Measurements from ENCODE around the gene ABCA5. TPM values are rescaled to one million over a fixed set of nuclear protein-coding genes. Genes with fewer than 3 reads are reported as not detected.
A peak's percentile ranks its signal among the peaks of the same experiment; 100 is the strongest.

Gene ABCA5
- total and polyA plus RNA-seq, 5 donors from 2014 or later = 7.0 to 40.5 (median 7.9) TPM

- peaks cover 6% of the 10 kb centered on the region for H3K27me3 Mint-ChIP-seq
- no peak overlapping the region for H3K4me3 Mint-ChIP-seq
- peak overlapping the region in 1 of 3 donors; percentile 70 for H3K27ac Mint-ChIP-seq
- ATAC-seq (ENCODE audit: low read depth in 2 of 2) = no peak
- H3K9me3 Mint-ChIP-seq = no peaks in the 10 kb centered on the region
- H3K4me1 ChIP-seq (ENCODE audit: control insufficient read depth, insufficient read depth, low read length, poor library complexity, severe bottlenecking) = no peaks in the 10 kb centered on the region
- H3K27ac ChIP-seq (ENCODE audit: insufficient read depth, low read length, poor library complexity, severe bottlenecking) = no peak overlapping the region
- H3K27me3 ChIP-seq (ENCODE audit: control insufficient read depth, insufficient read depth, low read length) = no peaks in the 10 kb centered on the region
- H3K4me3 ChIP-seq (ENCODE audit: low read depth, low read length) = no peak overlapping the region
- H3K4me1 Mint-ChIP-seq = peaks cover 0 to 7% (median under 1%) of the 10 kb centered on the region in 4 donors
- no peaks in the 10 kb centered on the region for H3K36me3 Mint-ChIP-seq
- no peaks in the 10 kb centered on the region for H3K9me3 ChIP-seq (ENCODE audit: control insufficient read depth in 2 of 2, low read length in 2 of 2)
- H3K36me3 ChIP-seq (ENCODE audit: control insufficient read depth, insufficient read depth, low read length) = no peaks in the 10 kb centered on the region
- no peak for DNase-seq
Measured at GRCh38 chr17:69223809-69224208, 103.1 kb downstream of the ABCA5 start.

GRCh38 chr17:69222707-69223258, 104.2 kb downstream of the ABCA5 start:
- H3K27ac ChIP-seq (ENCODE audit: insufficient read depth, low read length, poor library complexity, severe bottlenecking) = no peak overlapping the region
- H3K9me3 ChIP-seq (ENCODE audit: control insufficient read depth in 2 of 2, low read length in 2 of 2) = no peaks in the 10 kb centered on the region
- no peaks in the 10 kb centered on the region for H3K27me3 ChIP-seq (ENCODE audit: control insufficient read depth, insufficient read depth, low read length)
- no peak for DNase-seq
- Mint-ChIP-seq H3K36me3 (no peaks in the 10 kb centered on the region), H3K27me3 (peaks cover 5% of the 10 kb centered on the region), H3K4me3 (no peak overlapping the region), H3K9me3 (no peaks in the 10 kb centered on the region), H3K4me1 (peaks cover 0 to 7% (median under 1%) of the 10 kb centered on the region in 4 donors), H3K27ac (no peak overlapping the region)
- H3K36me3 ChIP-seq (ENCODE audit: control insufficient read depth, insufficient read depth, low read length) = no peaks in the 10 kb centered on the region
- ATAC-seq (ENCODE audit: low read depth in 2 of 2) = no peak
- no peaks in the 10 kb centered on the region for H3K4me1 ChIP-seq (ENCODE audit: control insufficient read depth, insufficient read depth, low read length, poor library complexity, severe bottlenecking)
- no peak overlapping the region for H3K4me3 ChIP-seq (ENCODE audit: low read depth, low read length)

- no peaks in the 10 kb centered on the region for H3K36me3 ChIP-seq (ENCODE audit: control insufficient read depth, insufficient read depth, low read length)
- H3K27me3 Mint-ChIP-seq = no peaks in the 10 kb centered on the region
- H3K9me3 ChIP-seq (ENCODE audit: control insufficient read depth in 2 of 2, low read length in 2 of 2) = no peaks in the 10 kb centered on the region
- H3K4me3 ChIP-seq (ENCODE audit: low read depth, low read length) = no peak overlapping the region
- no peaks in the 10 kb centered on the region for H3K36me3 Mint-ChIP-seq
- no peak overlapping the region for H3K27ac Mint-ChIP-seq
- no peak overlapping the region for H3K27ac ChIP-seq (ENCODE audit: insufficient read depth, low read length, poor library complexity, severe bottlenecking)
- H3K27me3 ChIP-seq (ENCODE audit: control insufficient read depth, insufficient read depth, low read length) = no peaks in the 10 kb centered on the region
- H3K4me1 Mint-ChIP-seq = peaks cover 0 to 5% (median 3%) of the 10 kb centered on the region in 4 donors
- no peaks in the 10 kb centered on the region for H3K4me1 ChIP-seq (ENCODE audit: control insufficient read depth, insufficient read depth, low read length, poor library complexity, severe bottlenecking)
- no peak overlapping the region for H3K4me3 Mint-ChIP-seq
- ATAC-seq (ENCODE audit: low read depth in 2 of 2) = no peak
- H3K9me3 Mint-ChIP-seq = no peaks in the 10 kb centered on the region
- no peak for DNase-seq
Measured at GRCh38 chr17:69220098-69220497, 106.8 kb downstream of the ABCA5 start.

GRCh38 chr17:69218986-69219385, 107.9 kb downstream of the ABCA5 start:
- no peak overlapping the region for H3K4me3 ChIP-seq (ENCODE audit: low read depth, low read length)
- H3K4me1 ChIP-seq (ENCODE audit: control insufficient read depth, insufficient read depth, low read length, poor library complexity, severe bottlenecking) = no peaks in the 10 kb centered on the region
- no peaks in the 10 kb centered on the region for H3K36me3 Mint-ChIP-seq
- ATAC-seq (ENCODE audit: low read depth in 2 of 2) = no peak
- no peaks in the 10 kb centered on the region for H3K36me3 ChIP-seq (ENCODE audit: control insufficient read depth, insufficient read depth, low read length)
- no peaks in the 10 kb centered on the region for H3K27me3 Mint-ChIP-seq
- H3K9me3 ChIP-seq (ENCODE audit: control insufficient read depth in 2 of 2, low read length in 2 of 2) = no peaks in the 10 kb centered on the region
- no peaks in the 10 kb centered on the region for H3K9me3 Mint-ChIP-seq
- H3K27ac Mint-ChIP-seq = no peak overlapping the region
- DNase-seq = no peak
- H3K4me1 Mint-ChIP-seq = peaks cover 0 to 5% (median 3%) of the 10 kb centered on the region in 4 donors
- no peak overlapping the region for H3K4me3 Mint-ChIP-seq
- H3K27ac ChIP-seq (ENCODE audit: insufficient read depth, low read length, poor library complexity, severe bottlenecking) = no peak overlapping the region
- no peaks in the 10 kb centered on the region for H3K27me3 ChIP-seq (ENCODE audit: control insufficient read depth, insufficient read depth, low read length)

- H3K4me1 Mint-ChIP-seq = peaks cover 0 to 5% (median 0%) of the 10 kb centered on the region in 4 donors
- no peaks in the 10 kb centered on the region for H3K36me3 ChIP-seq (ENCODE audit: control insufficient read depth, insufficient read depth, low read length)
- H3K27me3 Mint-ChIP-seq = peaks cover 8% of the 10 kb centered on the region
- H3K36me3 Mint-ChIP-seq = peaks cover 6% of the 10 kb centered on the region
- no peak overlapping the region for H3K27ac Mint-ChIP-seq
- no peak for DNase-seq
- no peak overlapping the region for H3K4me3 ChIP-seq (ENCODE audit: low read depth, low read length)
- H3K9me3 ChIP-seq (ENCODE audit: control insufficient read depth in 2 of 2, low read length in 2 of 2) = no peaks in the 10 kb centered on the region
- H3K9me3 Mint-ChIP-seq = peaks cover 0 to 1% (median 0%) of the 10 kb centered on the region in 7 donors
- H3K4me1 ChIP-seq (ENCODE audit: control insufficient read depth, insufficient read depth, low read length, poor library complexity, severe bottlenecking) = no peaks in the 10 kb centered on the region
- H3K27me3 ChIP-seq (ENCODE audit: control insufficient read depth, insufficient read depth, low read length) = no peaks in the 10 kb centered on the region
- H3K4me3 Mint-ChIP-seq = no peak overlapping the region
- no peak for ATAC-seq (ENCODE audit: low read depth in 2 of 2)
- no peak overlapping the region for H3K27ac ChIP-seq (ENCODE audit: insufficient read depth, low read length, poor library complexity, severe bottlenecking)
Measured at GRCh38 chr17:69213059-69213813, 113.7 kb downstream of the ABCA5 start.

- no peak for ATAC-seq (ENCODE audit: low read depth in 2 of 2)
- no peak for DNase-seq
- H3K36me3 Mint-ChIP-seq = peaks cover 6% of the 10 kb centered on the region
- H3K27me3 Mint-ChIP-seq = peaks cover 8% of the 10 kb centered on the region
- no peak overlapping the region for H3K27ac Mint-ChIP-seq
- Histone ChIP-seq H3K27me3 (ENCODE audit: control insufficient read depth, insufficient read depth, low read length) (peaks cover 3% of the 10 kb centered on the region), H3K36me3 (ENCODE audit: control insufficient read depth, insufficient read depth, low read length) (no peaks in the 10 kb centered on the region), H3K27ac (ENCODE audit: insufficient read depth, low read length, poor library complexity, severe bottlenecking) (no peak overlapping the region), H3K4me3 (ENCODE audit: low read depth, low read length) (no peak overlapping the region), H3K4me1 (ENCODE audit: control insufficient read depth, insufficient read depth, low read length, poor library complexity, severe bottlenecking) (no peaks in the 10 kb centered on the region), H3K9me3 (ENCODE audit: control insufficient read depth in 2 of 2, low read length in 2 of 2) (no peaks in the 10 kb centered on the region)
- H3K9me3 Mint-ChIP-seq = peaks cover 0 to 4% (median 0%) of the 10 kb centered on the region in 7 donors
- H3K4me3 Mint-ChIP-seq = no peak overlapping the region
- no peaks in the 10 kb centered on the region for H3K4me1 Mint-ChIP-seq
Measured at GRCh38 chr17:69208640-69209039, 118.3 kb downstream of the ABCA5 start.

GRCh38 chr17:69207151-69207550, 119.8 kb downstream of the ABCA5 start:
- ATAC-seq (ENCODE audit: low read depth in 2 of 2) (no peak), DNase-seq (no peak)
- no peak overlapping the region for H3K4me3 ChIP-seq (ENCODE audit: low read depth, low read length)
- Mint-ChIP-seq H3K4me1 (no peaks in the 10 kb centered on the region), H3K27ac (no peak overlapping the region), H3K36me3 (no peaks in the 10 kb centered on the region), H3K27me3 (peaks cover 8% of the 10 kb centered on the region), H3K9me3 (peaks cover 0 to 4% (median 0%) of the 10 kb centered on the region in 7 donors), H3K4me3 (no peak overlapping the region)
- peaks cover 3% of the 10 kb centered on the region for H3K27me3 ChIP-seq (ENCODE audit: control insufficient read depth, insufficient read depth, low read length)
- no peaks in the 10 kb centered on the region for H3K9me3 ChIP-seq (ENCODE audit: control insufficient read depth in 2 of 2, low read length in 2 of 2)
- H3K4me1 ChIP-seq (ENCODE audit: control insufficient read depth, insufficient read depth, low read length, poor library complexity, severe bottlenecking) = no peaks in the 10 kb centered on the region
- H3K36me3 ChIP-seq (ENCODE audit: control insufficient read depth, insufficient read depth, low read length) = no peaks in the 10 kb centered on the region
- H3K27ac ChIP-seq (ENCODE audit: insufficient read depth, low read length, poor library complexity, severe bottlenecking) = no peak overlapping the region

GRCh38 chr17:69198238-69198637, 128.7 kb downstream of the ABCA5 start:
- Mint-ChIP-seq H3K4me1 (peaks cover 0 to 5% (median 0%) of the 10 kb centered on the region in 4 donors), H3K27me3 (no peaks in the 10 kb centered on the region)
- no peak for DNase-seq

More at GRCh38 chr17:69198238-69198637, 128.7 kb downstream of the ABCA5 start:
- Mint-ChIP-seq H3K4me3 (no peak overlapping the region), H3K27ac (no peak overlapping the region), H3K36me3 (no peaks in the 10 kb centered on the region), H3K9me3 (peaks cover 0 to 7% (median 0%) of the 10 kb centered on the region in 7 donors)
- Histone ChIP-seq H3K4me3 (ENCODE audit: low read depth, low read length) (no peak overlapping the region), H3K27ac (ENCODE audit: insufficient read depth, low read length, poor library complexity, severe bottlenecking) (no peak overlapping the region), H3K9me3 (ENCODE audit: control insufficient read depth in 2 of 2, low read length in 2 of 2) (no peaks in the 10 kb centered on the region), H3K4me1 (ENCODE audit: control insufficient read depth, insufficient read depth, low read length, poor library complexity, severe bottlenecking) (no peaks in the 10 kb centered on the region), H3K27me3 (ENCODE audit: control insufficient read depth, insufficient read depth, low read length) (no peaks in the 10 kb centered on the region), H3K36me3 (ENCODE audit: control insufficient read depth, insufficient read depth, low read length) (no peaks in the 10 kb centered on the region)
- ATAC-seq (ENCODE audit: low read depth in 2 of 2) = no peak

Data from CD4-positive, CD25-positive, alpha-beta regulatory T cell (primary cell).